GM19238 (cell line): ENCODE data around the gene SPATA20.

ENCODE experiments used
- DNase-seq: peaks from one replicate; pipeline ENCODE4 v3.0.0; 2011; ENCODE audit warnings: low spot score; ENCODE audit not compliant: insufficient read length

Gene SPATA20

GRCh38 chr17:50538549-50539410 is 8.2 kb upstream of the SPATA20 start:
- DNase-seq, result no peak

- no peak for DNase-seq
Observed at GRCh38 chr17:50539762-50540559, 7.0 kb upstream of the SPATA20 start.

- DNase-seq, result no peak
Observed at GRCh38 chr17:50540560-50541401, 6.2 kb upstream of the SPATA20 start.

GRCh38 chr17:50541402-50541715 is 5.6 kb upstream of the SPATA20 start:
- no peak for DNase-seq

- peak; percentile 97 for DNase-seq
Observed at GRCh38 chr17:50541716-50542688, 5.0 kb upstream of the SPATA20 start.

- DNase-seq, result no peak
Observed at GRCh38 chr17:50542795-50543774, 3.9 kb upstream of the SPATA20 start.

GRCh38 chr17:50544516-50544915 is 2.5 kb upstream of the SPATA20 start:
- no peak for DNase-seq

- no peak for DNase-seq
Observed at GRCh38 chr17:50545311-50545710, 1.7 kb upstream of the SPATA20 start.

- no peak for DNase-seq
Observed at GRCh38 chr17:50546701-50547034, 306 bp upstream of the SPATA20 start.

GRCh38 chr17:50547736-50548083 is 736 bp downstream of the SPATA20 start:
- DNase-seq, result no peak

- no peak for DNase-seq
Observed at GRCh38 chr17:50548831-50549230, 1.9 kb downstream of the SPATA20 start.

GRCh38 chr17:50549256-50549941 is 2.4 kb downstream of the SPATA20 start:
- no peak for DNase-seq

- DNase-seq, result no peak
Observed at GRCh38 chr17:50549969-50550368, 3.0 kb downstream of the SPATA20 start.

GRCh38 chr17:50550661-50551432 is 3.9 kb downstream of the SPATA20 start:
- no peak for DNase-seq

GRCh38 chr17:50551433-50551815 is 4.5 kb downstream of the SPATA20 start:
- DNase-seq, result no peak

- no peak for DNase-seq
Observed at GRCh38 chr17:50551884-50552283, 4.9 kb downstream of the SPATA20 start.

- DNase-seq, result no peak
Observed at GRCh38 chr17:50554201-50554600, 7.2 kb downstream of the SPATA20 start.

GRCh38 chr17:50556803-50557202 is 9.8 kb downstream of the SPATA20 start:
- no peak for DNase-seq
